ENCODE measurements around the gene ZNF814.

GRCh38 chr19:57903618-57904184 is 14.9 kb upstream of the ZNF814 start:
- TF ChIP-seq CTCF (IDR thresholded peaks at IDR 0.05; ENCODE audit: insufficient read depth, low read depth, low read length) (no peak), EZH2 (IDR thresholded peaks at IDR 0.05; ENCODE audit: insufficient read depth, low read length) (no peak)
